Natural killer cell treated with Interleukin-12 subunit alpha and Interleukin-12 subunit beta and Interleukin-15 and Interleukin-18, amount 100 ng/mL, for 72 hours (primary cell): ENCODE measurements around the gene MIPOL1. TPM values are rescaled to one million over a fixed set of nuclear protein-coding genes. Genes with fewer than 3 reads are reported as not detected.
"Not testable (repeated sequence)": the region's sequence is repeated elsewhere in the genome, so short reads cannot be mapped to it uniquely, and the experiment has no call there.

Experiments used
- ATAC-seq, 2 donors: fragments of 150-1000 bp; cut with Tn5 transposase in 1 of 2; sonication (Bioruptor Pico), chemical (Tn5 transposase) in 1 of 2; 2 replicates each; pipeline ENCODE4 v1.10.0; 2021
- DNase-seq: peaks from one replicate; pipeline ENCODE4 v3.0.0; 2022; ENCODE audit warnings: low spot score
- H3K27ac Mint-ChIP-seq, 2 donors: 1 replicate in 1 of 2; 2 replicates in 1 of 2; pipeline ENCODE4 v1.8.0; 2022; ENCODE audit warnings: mixed read lengths in 2 of 2, mild to moderate bottlenecking in 1 of 2, moderate library complexity in 1 of 2
- H3K27me3 Mint-ChIP-seq, 2 donors: 1 replicate in 1 of 2; 2 replicates in 1 of 2; pipeline ENCODE4 v1.8.0; 2022; ENCODE audit warnings: mixed read lengths in 2 of 2
- H3K36me3 Mint-ChIP-seq: one replicate; pipeline ENCODE4 v1.8.0; 2022; ENCODE audit warnings: mixed read lengths
- H3K4me1 Mint-ChIP-seq, 2 donors: 1 replicate in 1 of 2; 2 replicates in 1 of 2; pipeline ENCODE4 v1.8.0; 2022; ENCODE audit warnings: low read depth in 2 of 2, mixed read lengths in 2 of 2, mild to moderate bottlenecking in 1 of 2
- H3K4me3 Mint-ChIP-seq: one replicate; pipeline ENCODE4 v1.8.0; 2022; ENCODE audit warnings: mixed read lengths
- H3K9me3 Mint-ChIP-seq: 2 replicates; pipeline ENCODE4 v1.8.0; 2022; ENCODE audit warnings: mixed read lengths
- total RNA-seq, 2 donors: library from RNA; stranded (reverse); gene quantifications; one replicate each; pipeline ENCODE4 v1.2.3, GENCODE V29; 2022

MIPOL1 gene
- total RNA-seq, 2 donors from 2014 or later: not detected

DNA sequence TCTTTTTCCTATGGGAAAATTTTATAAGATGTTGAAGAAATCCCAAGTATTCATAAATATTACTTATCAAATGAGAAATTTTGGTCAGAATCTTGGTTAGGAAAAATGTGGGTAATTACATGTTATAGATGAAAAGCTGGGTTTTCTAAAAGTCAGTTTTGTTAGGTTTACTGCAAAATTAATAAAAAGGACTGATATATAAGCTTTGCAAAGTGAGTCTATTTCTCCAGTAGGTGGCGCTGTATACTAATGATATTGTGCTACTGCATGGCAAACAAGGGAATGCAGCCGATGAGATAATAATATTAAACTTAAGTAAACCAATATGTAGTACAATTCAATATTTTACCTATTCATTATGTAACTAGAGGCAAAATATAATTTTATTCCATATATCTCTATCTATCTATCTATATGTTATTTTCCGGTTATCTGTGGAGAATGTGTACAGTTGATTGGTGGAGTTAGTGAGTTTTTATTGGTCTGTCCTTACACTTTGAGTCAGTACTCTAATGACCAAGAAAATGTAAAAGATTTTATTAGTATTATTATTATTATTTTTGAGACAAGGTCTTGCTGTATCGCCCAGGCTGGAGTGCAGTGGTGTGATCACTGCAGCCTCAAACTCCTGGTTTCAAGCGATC is 32.9 kb downstream of the MIPOL1 start:
- no peak overlapping the region for H3K4me3 Mint-ChIP-seq
- no peak overlapping the region for H3K27ac Mint-ChIP-seq
- no peaks in the 10 kb centered on the region for H3K27me3 Mint-ChIP-seq
- ATAC-seq (no peak), DNase-seq (no peak)
- H3K9me3 Mint-ChIP-seq: peaks cover 6% of the 10 kb centered on the region
- H3K36me3 Mint-ChIP-seq: peaks cover 4% of the 10 kb centered on the region
- H3K4me1 Mint-ChIP-seq: no peaks in the 10 kb centered on the region

DNA sequence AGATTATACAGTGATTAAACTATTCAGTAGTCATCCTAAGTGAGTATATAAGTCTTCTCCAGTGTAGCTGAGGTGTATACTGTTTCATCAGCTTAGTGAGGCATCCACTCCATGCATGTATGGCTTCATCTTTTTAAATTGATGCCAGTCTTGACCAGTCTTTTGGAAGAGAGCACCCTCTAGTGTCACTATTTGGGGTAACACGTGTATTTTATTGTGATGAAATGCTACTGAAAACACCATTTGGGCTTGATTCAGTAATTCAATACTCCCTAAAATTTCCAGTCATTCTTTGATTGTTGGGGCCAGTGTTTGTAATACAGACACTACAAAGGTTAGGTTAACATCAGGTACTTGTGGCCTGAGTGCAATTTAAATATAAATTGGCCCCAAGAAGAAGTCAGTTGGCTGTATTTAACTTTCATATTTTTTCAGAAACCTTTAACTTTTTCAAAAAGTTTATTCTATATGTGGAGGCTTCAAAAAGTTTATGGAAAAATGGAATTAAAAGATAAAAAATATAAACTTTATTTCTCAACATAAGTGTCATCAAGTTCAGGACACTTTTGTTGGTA is 35.3 kb downstream of the MIPOL1 start:
- Mint-ChIP-seq H3K4me1 (no peaks in the 10 kb centered on the region), H3K36me3 (no peaks in the 10 kb centered on the region), H3K27ac (no peak overlapping the region), H3K9me3 (no peaks in the 10 kb centered on the region), H3K4me3 (no peak overlapping the region), H3K27me3 (no peaks in the 10 kb centered on the region)
- ATAC-seq (no peak), DNase-seq (no peak)

DNA sequence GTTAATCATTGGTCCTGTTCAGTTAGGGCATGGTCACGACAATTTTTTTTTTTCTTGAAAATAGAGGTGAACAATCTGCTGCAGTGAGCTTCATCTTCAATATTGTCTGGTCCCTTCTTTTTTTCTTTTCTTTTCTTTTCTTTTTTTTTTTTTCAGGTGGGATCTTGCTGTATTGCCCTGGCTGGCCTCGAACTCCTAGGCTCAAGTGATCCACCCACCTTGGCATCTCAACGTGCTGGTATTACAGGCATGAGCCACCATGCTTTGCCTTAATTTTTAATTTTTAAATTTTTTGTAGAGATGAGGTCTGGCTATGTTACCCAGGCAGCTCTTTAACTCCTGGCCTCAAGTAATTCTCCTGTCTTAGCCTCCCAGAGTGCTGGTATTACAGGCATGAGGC is 36.5 kb downstream of the MIPOL1 start:
- no peak for ATAC-seq
- Mint-ChIP-seq H3K36me3 (no peaks in the 10 kb centered on the region), H3K9me3 (no peaks in the 10 kb centered on the region), H3K4me3 (no peak overlapping the region), H3K27ac (no peak overlapping the region), H3K27me3 (no peaks in the 10 kb centered on the region), H3K4me1 (no peaks in the 10 kb centered on the region)
- no peak for DNase-seq

DNA sequence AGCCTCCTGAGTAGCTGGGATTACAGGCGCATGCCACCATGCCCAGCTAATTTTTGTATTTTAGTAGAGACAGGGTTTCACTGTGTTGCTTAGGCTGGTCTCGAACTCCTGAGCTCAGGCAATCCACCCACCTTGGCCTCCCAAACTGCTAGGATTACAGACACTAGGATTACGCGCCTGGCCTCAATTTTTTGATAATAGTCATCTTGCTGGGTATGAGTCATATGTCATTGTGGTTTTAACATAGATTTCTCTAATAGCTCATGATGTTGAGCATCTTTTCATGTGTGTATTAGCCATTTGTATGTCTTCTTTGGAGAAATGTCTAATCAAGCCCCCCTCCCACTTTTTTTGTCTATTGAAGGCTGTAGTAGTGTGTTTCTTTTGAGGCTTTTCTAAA is 38.3 kb downstream of the MIPOL1 start:
- not testable (repeated sequence) for DNase-seq, ATAC-seq, H3K36me3 Mint-ChIP-seq, H3K4me3 Mint-ChIP-seq, H3K4me1 Mint-ChIP-seq, H3K27ac Mint-ChIP-seq, H3K9me3 Mint-ChIP-seq, H3K27me3 Mint-ChIP-seq

DNA sequence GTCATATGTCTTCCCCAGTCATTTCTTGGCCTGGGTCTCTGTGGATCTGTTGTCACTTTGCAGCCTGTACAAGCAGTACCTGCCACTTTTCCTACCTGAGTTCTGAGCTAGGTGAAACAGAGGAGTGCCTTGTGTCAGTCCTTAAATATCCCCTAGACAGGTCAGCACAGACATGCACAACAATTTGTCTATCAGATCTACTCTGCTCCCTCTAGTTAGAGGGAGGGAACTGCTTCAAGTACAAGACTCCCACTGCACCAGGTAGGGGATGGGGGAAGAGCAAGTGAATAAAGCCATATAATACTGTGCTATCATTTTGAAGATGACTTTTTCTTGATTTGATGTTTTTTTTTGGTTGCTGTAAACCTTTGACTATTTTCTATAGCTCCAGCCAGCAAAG is 39.4 kb downstream of the MIPOL1 start:
- DNase-seq: no peak
- Mint-ChIP-seq H3K4me1 (no peaks in the 10 kb centered on the region), H3K27me3 (no peaks in the 10 kb centered on the region), H3K9me3 (no peaks in the 10 kb centered on the region), H3K4me3 (no peak overlapping the region), H3K27ac (no peak overlapping the region), H3K36me3 (no peaks in the 10 kb centered on the region)
- no peak for ATAC-seq

DNA sequence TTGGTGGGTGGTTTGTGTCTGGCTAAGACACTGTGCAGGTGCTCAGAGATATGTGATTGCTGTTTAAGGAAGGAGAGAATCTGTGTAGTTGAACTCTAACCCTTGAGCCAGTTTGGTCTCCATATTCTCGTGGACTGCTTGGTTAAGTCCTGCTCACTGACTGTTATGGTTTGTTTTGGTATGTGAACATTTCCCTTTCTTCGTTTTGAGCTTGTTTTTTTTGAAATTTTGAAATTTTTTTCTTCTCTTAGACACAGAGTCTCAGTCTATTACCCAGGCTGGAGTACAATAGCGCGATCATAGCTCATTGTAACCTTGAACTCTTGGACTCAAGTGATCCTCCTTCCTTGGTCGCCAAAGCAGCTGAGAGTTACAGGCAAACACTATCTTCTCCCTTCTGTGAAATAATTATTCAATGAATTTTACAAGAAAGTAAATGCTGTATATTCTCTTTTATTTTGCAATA is 40.0 kb downstream of the MIPOL1 start:
- ATAC-seq: no peak
- no peak for DNase-seq
- no peaks in the 10 kb centered on the region for H3K9me3 Mint-ChIP-seq
- H3K4me1 Mint-ChIP-seq: no peaks in the 10 kb centered on the region
- H3K27ac Mint-ChIP-seq: no peak overlapping the region
- no peak overlapping the region for H3K4me3 Mint-ChIP-seq
- H3K36me3 Mint-ChIP-seq: no peaks in the 10 kb centered on the region
- H3K27me3 Mint-ChIP-seq: no peaks in the 10 kb centered on the region

DNA sequence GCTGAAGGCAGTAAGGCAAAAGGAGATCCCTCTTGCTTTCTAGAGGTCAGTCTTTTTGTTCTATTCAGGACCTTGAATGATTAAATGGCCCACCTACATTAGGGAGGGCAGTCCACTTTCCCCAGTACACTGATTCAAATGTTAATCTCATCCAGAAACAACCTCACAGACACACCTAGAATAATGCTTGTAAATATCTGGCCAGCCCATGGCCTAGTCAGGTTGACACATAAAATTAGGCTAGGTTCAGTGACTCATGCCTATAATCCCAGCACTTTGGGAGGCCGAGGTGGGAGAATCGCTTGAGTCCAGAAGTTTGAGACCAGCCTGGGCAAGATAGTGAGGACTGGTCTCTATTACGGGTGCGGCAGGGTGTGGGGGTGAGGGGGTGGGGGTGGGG is 43.5 kb downstream of the MIPOL1 start:
- H3K4me1 Mint-ChIP-seq: no peaks in the 10 kb centered on the region
- no peak overlapping the region for H3K4me3 Mint-ChIP-seq
- H3K9me3 Mint-ChIP-seq: no peaks in the 10 kb centered on the region
- no peak overlapping the region for H3K27ac Mint-ChIP-seq
- H3K27me3 Mint-ChIP-seq: no peaks in the 10 kb centered on the region
- no peaks in the 10 kb centered on the region for H3K36me3 Mint-ChIP-seq
- no peak for ATAC-seq
- DNase-seq: no peak

DNA sequence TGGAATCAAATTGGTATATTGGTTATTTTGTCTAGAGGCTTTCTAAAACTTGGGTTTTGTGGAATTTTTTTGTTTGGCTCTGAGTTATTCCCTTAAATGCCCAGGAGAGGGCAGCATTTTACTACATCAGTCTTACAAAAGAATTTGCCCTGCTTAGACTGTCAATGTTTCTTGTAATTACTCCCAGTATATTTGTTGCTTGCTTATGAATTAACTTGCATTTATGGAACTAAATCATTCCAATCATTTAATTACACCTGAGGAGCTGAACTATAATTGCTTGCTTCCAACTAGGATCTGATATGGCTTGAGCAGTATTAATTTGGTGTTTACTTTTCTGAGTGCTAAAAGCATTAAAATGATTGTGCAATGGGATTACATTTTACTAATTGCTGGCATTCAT is 48.7 kb downstream of the MIPOL1 start:
- no peaks in the 10 kb centered on the region for H3K36me3 Mint-ChIP-seq
- DNase-seq: no peak

DNA sequence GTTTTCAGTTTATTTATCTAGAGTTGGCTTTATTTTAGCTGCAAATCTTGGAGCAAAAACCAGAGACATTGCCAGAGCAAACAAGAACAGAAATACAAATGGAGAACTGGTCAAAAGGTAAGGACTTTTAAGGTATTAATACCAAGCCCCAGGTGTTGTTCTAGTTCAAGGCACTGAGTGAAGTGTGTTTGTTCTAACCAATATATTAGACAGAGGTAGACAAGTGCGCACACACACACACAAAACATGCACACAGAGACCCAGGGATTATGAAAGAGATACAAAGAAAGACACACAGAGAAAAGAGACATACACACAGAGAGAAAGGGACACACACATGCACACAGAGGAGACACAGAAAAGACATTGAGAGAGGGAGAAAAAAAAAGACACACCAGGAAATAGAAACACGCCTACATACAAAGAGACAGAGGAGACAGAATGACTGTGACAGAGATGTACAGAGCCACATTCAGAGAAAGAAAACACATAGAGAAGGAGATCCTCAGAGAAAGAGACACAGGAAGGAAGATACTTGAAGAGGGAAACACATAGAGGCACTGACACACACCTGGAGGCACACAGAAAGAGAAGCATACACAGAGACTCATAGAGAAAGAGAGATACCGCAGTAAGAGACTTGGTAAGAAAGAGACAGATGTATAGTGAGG is 50.2 kb downstream of the MIPOL1 start:
- Mint-ChIP-seq H3K27ac (no peak overlapping the region), H3K36me3 (no peaks in the 10 kb centered on the region), H3K4me1 (no peaks in the 10 kb centered on the region), H3K27me3 (no peaks in the 10 kb centered on the region), H3K4me3 (no peak overlapping the region), H3K9me3 (no peaks in the 10 kb centered on the region)
- ATAC-seq (no peak), DNase-seq (no peak)

More for the DNA sequence above, 48.7 kb downstream of the MIPOL1 start:
- no peak for ATAC-seq
- no peak overlapping the region for H3K4me3 Mint-ChIP-seq
- no peaks in the 10 kb centered on the region for H3K9me3 Mint-ChIP-seq
- no peak overlapping the region for H3K27ac Mint-ChIP-seq
- H3K4me1 Mint-ChIP-seq: no peaks in the 10 kb centered on the region
- no peaks in the 10 kb centered on the region for H3K27me3 Mint-ChIP-seq

DNA sequence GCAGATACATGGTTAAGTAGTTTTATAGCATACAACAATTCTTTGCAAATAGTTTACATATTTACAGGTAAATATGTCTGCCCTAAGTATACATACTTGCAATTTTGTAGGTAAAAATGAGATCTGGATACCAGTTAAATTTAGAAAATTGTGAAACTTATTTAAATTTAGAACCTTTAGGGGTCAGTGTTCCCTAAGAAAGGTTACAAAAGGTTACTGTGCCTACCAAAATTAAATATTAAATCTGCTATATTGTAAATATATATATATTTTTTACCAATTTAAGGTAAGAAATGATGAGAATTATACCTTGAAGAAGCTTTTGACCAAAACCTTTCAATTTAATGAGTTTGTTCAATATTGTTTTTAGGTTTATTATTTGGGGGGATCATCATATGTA is 54.0 kb downstream of the MIPOL1 start:
- Mint-ChIP-seq H3K27ac (no peak overlapping the region), H3K27me3 (no peaks in the 10 kb centered on the region), H3K4me1 (no peaks in the 10 kb centered on the region), H3K36me3 (no peaks in the 10 kb centered on the region), H3K9me3 (no peaks in the 10 kb centered on the region), H3K4me3 (no peak overlapping the region)
- ATAC-seq (no peak), DNase-seq (no peak)

DNA sequence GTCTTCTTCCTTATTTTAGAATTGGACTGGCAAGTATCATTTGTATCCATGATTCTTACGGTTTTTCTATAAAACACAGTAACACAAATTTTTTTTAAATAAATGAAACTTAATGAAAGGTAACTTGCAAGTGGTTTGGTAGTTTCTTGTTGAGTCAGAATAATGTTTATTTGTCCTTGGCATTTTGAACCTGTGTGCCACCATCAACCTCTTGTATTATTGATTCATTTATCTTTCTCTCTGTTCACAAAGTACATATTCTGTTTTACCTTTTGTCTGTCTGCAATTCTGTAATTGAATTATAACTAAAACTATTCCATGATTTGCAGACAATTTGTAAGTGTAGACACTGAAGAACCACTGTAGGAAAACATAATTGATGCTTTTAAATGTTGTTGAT is 54.7 kb downstream of the MIPOL1 start:
- Mint-ChIP-seq H3K4me3 (no peak overlapping the region), H3K27ac (no peak overlapping the region), H3K36me3 (no peaks in the 10 kb centered on the region), H3K9me3 (no peaks in the 10 kb centered on the region), H3K4me1 (no peaks in the 10 kb centered on the region), H3K27me3 (no peaks in the 10 kb centered on the region)
- no peak for DNase-seq
- no peak for ATAC-seq

DNA sequence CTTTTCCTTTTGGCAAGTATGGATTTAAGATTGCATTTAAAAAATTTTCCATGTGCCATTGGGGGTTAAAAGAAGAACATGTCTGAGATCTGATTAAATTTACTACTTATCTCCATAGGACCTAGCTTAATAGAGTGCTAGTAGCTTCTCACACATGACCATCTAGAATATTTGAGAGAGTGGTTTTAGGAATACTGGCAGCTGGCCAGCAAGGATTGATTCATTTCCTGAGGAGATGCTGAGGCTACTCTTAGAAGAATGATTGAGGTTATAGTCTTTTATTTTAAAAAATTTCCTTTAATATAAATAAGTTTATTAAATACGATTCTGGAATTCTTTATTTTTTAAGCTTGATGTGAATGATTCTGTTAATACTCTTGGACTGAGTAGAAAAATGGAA is 56.2 kb downstream of the MIPOL1 start:
- DNase-seq (no peak), ATAC-seq (no peak)
- Mint-ChIP-seq H3K4me3 (no peak overlapping the region), H3K4me1 (no peaks in the 10 kb centered on the region), H3K27me3 (no peaks in the 10 kb centered on the region), H3K9me3 (no peaks in the 10 kb centered on the region), H3K27ac (no peak overlapping the region), H3K36me3 (no peaks in the 10 kb centered on the region)

DNA sequence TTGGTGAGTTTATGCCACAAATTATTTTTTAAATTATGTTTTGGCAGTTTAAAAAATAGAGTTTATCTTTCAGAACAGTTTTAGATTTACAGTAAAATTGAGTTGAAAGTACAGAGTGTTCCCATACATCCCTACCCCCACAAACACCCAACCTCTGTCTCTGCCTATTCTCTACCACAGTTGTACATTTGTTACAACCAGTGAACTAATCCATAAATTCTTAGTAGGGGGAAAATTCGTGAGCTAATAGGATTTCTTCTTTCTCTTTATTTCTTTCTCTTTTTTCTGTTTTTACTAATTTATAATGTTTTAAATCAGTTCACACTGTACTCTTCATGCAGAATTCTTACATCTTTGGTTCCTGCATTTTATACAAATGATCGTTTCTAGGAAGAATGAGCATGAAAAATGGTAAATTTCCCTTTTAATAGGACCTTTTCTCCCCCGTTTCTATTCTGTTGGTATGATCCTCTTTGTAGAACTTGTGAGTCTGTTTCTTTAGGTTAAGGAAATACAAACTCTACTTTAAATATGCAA is 56.7 kb downstream of the MIPOL1 start:
- no peak for DNase-seq
- Mint-ChIP-seq H3K4me1 (no peaks in the 10 kb centered on the region), H3K4me3 (no peak overlapping the region), H3K27me3 (no peaks in the 10 kb centered on the region), H3K9me3 (no peaks in the 10 kb centered on the region), H3K27ac (no peak overlapping the region), H3K36me3 (no peaks in the 10 kb centered on the region)
- no peak for ATAC-seq

DNA sequence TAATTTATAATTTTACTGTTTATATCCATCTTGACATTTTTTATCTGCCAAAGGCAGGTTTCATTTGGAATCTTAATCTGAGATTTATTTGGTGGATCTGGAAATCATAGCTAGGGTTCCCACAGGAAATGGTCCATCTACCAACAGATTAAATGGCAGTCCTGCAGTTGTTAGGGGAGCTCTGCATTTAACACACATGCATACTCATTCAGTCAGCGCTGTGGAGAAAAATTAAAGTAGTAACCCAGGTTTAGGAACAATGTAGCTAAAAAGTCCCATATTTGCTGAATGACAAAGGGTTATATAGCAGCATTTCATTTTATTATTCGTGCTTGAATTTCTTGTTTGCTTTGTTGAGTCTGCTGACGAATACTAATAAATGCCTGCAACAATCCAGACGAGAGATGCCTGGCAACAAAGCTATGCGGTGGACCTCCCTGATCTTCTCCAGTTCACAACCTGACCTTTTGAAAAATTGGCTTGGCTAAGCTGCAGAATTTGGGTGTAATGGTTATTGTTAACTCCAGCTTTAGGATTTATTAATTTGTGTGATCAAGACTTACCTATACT is 59.8 kb downstream of the MIPOL1 start:
- DNase-seq (no peak), ATAC-seq (no peak)
- Mint-ChIP-seq H3K4me3 (no peak overlapping the region), H3K4me1 (no peaks in the 10 kb centered on the region), H3K27me3 (no peaks in the 10 kb centered on the region), H3K36me3 (no peaks in the 10 kb centered on the region), H3K27ac (no peak overlapping the region), H3K9me3 (no peaks in the 10 kb centered on the region)
